Putamen (tissue), 1 donor: ENCODE measurements around the gene HTT.
"Not testable (repeated sequence)": the region's sequence is repeated elsewhere in the genome, so short reads cannot be mapped to it uniquely, and the experiment has no call there.

Source experiments
- DNase-seq: peaks from one replicate; pipeline ENCODE4 v3.0.0-alpha.2; 2016; ENCODE audit warnings: low spot score

The HTT gene

DNA sequence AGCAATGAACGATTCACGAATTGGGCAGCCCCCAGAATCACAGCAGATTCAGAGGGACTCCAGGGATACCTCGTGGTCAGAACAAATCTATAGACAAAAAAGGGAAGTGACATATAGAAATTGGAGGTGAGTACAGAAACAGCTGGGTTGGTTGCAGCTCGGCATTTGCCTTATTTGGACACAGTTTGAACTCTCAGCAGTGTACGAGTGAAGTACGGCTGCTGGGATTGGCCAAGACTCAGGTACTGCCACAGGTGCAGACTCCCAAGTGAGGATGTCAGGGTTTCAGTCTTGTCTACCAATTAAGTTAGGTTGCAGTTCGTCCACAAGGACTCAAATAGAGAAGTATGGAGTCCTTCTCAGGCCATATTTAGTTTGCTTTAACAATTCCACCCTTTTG is 28.3 kb upstream of the HTT start:
- DNase-seq: no peak

DNA sequence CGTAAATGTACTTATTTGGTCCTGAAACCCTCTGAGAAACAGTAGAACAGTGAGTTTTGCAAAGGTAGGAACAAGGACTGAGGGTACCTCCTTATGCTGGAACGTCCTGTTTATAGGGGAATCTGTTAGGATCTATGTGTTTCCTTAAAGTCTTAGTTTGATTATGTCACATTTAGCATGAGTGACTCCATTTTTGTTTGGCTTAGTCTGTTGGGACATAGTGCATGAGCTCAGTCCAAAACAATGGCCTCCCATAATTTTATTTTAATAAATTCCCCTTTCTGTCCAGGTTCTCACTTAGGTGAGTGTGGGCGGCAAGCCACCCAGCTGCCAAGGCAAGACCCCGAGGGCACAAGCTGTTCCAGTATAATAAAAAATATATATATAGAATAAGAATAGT is 27.9 kb upstream of the HTT start:
- no peak for DNase-seq

DNA sequence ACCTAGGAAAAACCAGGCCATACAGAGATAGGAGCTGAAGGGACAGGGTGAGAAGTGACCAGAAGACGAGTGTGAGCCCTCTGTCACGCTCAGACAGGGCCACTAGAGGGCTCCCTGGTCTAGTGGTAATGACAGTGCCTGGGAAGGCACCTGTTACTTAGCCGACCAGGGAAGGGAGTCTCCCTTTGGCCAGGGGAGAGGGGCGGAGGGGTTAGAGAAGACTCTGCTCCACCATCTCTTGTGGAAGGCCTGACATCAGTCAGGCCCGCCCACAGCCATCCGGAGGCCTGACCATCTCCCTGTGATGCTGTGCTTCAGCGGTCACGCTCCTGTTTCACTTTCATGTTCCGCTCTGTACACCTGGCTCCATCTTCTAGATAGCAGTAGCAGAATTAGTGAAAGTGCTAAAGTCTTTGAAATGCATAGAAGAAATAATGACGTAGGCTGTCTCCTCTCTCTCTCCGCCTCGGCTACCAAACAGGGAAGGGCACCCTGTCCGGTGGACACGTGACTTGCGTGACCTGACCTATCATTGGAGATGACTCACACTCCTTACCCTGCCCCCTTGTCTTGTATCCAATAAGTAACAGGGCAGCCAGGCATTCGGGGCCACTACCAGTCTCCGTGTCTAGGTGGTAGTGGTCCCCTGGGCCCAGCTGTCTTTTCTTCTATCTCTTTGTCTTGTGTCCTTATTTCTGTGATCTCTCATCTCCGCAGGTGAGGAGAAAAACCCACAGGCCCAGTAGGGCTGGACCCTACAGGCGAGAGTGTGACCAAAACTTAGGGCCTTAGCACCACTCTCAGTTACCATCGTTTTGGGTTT is 26.8 kb upstream of the HTT start:
- peak; percentile 32 for DNase-seq

DNA sequence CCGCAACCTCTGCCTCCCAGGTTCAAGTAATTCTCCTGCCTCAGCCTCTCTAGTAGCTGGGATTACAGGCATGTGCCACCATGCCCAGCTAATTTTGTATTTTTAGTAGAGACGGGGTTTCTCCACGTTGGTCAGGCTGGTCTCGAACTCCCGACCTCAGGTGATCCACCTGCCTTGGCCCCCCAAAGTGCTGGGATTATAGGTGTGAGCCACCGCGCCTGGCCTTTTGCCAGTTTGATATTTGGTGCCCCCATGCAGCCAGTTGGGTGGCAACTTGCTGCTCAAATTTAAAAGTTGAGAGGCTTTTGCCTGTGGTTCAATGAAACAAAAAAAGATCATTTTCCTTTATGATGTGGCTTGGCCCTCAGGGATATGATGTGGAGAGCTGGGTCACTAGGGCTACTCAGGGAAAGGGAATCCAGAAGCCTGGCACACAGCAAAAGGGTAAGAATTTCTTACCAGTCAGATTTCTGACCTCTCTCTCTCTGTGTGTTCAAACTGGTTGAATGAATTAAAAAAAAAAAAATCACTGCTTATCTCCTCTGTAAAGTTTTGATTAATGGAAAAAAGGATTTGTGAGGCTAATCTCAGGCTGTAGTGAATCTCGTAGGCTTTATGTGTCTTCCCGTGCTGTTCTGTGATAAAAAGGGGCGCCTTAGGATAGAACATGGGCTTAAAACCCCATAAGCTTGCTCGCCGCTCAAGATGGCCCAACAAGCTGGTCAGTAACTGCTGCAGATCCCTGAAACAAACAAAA is 23.2 kb upstream of the HTT start:
- DNase-seq: not testable (repeated sequence)

DNA sequence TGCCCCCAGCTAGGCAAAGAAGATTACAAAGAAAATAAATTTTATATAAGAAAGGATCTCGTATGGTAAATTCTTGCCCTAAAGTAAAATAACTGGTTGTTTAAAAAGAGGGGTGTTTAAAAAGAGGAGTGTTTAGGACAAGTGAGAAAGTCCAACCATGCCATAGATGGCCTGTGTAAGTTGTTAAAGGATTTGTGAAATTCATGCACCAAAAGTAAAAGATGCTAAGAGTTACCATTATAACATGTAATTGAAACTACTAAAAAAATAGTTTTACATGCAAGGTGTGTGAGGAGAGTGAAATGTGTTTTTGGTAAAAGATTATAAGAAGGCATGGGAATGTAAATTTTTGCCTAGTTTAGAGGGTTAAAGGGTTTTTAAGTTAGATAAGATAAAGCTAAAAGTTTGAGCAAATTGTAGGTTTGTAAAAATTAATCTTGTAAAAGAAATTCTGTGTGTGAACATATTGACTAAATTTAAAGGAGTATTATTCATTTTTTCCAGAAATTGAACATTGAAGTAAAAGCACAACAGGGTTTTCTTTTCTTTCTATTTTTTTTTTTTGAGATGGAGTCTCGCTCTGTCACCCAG is 20.2 kb upstream of the HTT start:
- no peak for DNase-seq

DNA sequence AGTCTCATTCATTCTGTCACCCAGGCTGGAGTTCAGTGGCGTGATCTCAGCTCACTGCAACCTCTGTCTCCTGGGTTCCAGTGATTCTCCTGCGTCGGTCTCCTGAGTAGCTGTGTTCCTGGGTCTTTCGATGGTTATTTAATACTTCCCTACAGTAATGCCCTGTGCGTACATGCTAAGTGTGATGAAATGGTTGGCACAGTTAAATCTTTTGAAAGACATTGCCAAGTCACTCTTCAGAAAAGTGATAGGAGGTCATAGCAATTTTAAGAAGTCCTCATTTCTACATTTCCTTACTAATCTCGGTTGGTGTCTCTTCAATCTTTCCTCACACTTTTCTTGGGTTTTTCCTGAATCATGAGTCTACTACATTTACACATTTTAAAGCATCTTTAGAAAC is 14.5 kb upstream of the HTT start:
- no peak for DNase-seq

DNA sequence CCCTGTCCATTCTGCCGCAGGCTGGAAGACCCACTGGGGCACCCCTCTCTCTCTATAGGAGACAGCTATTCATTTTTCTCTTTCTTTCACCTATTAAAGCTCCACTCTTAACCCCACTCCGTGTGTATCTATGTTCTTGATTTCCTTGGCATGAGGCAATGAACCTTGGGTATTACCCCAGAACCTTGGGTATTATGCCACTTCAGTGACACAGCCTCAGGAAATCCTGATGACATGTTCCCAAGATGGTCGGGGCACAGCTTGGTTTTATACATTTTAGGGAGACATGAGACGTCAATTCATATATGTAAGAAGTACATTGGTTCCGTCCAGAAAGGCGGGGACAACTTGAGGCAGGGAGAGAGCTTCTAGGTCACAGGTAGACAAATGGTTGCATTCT is 13.5 kb upstream of the HTT start:
- DNase-seq: no peak

DNA sequence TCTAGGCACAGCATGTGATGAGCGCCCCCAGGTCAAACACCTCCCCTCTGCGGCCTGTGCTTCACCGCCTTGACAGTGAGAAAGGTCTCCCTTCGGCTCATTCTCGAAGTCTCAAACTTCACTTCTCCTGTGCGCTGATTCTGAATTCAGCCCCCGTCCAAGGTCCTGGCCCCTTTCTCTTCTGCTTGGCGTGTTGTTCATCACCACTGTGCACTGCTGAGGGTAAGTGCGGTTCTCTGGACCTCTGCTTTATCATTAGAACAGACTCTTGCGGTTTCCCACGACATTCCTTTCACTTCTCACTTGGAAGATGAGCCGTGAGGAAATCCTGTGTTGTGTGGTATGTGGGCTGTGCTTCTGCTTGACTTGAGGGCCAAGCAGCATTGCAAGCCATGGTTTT is 12.0 kb upstream of the HTT start:
- no peak for DNase-seq

DNA sequence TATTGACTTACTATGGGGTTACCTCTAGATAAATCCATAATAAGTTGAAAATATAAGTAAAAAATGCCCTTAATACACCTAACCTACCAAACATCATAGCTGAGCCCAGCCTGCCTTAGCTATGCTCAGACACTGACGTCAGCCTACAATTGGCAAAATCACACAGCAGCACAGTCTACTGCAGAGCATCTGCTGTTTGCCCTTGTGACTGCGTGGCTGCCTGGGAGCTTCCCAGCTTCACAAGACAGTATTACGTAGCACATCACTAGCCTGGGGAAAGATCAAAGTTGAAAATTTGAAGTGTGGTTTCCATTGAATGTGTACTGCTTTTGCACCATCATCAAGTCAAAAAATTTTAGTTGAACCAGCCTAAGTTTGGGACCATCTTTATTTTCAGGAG is 8.9 kb upstream of the HTT start:
- DNase-seq: no peak

DNA sequence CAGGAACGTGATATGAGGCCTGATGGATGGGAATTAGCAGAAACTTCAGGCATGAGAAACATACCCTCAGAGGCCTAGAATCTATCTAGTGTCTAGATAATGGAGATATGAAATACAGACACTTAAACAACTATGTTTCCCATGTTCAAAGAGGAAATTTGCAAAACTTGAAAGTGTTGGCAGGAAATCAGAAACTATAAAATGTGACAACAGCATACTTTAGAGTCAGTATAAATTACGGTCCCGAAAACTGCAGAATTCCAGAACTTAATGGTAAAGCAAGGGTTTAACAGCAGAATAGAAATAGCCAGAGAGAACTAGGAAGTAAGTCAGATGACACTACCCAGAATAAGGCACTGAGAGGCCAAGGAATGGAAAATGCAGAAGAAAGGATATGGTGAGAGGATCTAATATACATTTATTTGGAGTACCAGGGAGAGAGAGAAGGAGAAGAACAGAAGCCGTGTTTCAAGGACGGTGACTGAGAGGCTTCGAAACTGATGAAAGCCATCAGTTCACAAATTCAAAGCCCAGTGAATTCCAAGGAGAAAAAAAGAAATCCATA is 7.6 kb upstream of the HTT start:
- no peak for DNase-seq

DNA sequence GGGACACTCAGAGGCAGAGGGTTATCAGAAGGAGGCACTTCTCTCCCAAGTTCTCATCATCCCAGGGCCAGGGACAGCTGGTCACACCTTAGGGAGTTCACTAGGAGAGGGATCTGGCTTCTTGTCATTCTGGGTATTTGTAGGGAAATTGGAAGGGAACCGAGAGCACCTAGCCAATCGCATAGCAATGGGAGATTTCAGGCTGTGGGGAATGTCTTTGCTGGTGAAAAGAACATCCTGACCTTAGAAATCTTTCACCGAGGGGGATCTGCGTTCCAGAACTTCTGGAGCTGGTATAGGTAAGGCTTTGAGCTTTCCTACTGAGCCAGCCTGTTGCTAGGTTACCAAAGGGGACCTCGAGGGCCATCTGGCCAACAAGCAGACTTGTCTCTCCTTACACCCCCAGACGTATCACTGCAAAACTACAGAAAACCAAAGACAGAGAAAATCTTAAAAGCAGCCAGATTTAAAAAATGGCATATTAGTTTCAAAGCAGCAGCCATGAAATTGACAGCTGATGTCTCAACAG is 6.9 kb upstream of the HTT start:
- DNase-seq: no peak

DNA sequence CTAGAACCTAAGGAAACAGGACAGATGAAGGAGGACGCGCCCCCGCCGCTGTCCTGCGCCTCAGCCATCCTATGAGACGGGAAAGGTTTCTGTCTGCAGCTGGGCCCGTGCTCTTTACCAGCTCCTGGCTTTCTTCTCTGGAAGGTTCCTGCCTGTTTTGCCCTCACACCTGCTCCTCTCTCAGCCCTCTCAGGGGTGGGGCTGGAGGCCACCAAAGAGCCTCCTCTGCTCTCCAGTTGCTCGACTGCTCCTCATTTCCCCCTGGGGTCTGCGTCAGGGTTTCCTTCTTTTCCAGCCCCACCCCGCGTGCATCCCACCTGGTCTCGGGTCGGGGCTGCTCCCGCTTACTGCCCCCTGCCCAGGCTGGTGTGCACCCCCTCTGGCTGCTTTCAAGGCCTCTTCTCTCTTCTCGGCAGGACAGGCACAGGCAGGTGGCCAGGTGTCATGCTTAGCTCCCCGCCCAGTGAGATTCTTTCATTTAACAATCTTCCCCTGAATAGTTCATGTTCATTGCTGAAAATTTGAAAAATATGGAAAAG is 4.8 kb upstream of the HTT start:
- DNase-seq: no peak

DNA sequence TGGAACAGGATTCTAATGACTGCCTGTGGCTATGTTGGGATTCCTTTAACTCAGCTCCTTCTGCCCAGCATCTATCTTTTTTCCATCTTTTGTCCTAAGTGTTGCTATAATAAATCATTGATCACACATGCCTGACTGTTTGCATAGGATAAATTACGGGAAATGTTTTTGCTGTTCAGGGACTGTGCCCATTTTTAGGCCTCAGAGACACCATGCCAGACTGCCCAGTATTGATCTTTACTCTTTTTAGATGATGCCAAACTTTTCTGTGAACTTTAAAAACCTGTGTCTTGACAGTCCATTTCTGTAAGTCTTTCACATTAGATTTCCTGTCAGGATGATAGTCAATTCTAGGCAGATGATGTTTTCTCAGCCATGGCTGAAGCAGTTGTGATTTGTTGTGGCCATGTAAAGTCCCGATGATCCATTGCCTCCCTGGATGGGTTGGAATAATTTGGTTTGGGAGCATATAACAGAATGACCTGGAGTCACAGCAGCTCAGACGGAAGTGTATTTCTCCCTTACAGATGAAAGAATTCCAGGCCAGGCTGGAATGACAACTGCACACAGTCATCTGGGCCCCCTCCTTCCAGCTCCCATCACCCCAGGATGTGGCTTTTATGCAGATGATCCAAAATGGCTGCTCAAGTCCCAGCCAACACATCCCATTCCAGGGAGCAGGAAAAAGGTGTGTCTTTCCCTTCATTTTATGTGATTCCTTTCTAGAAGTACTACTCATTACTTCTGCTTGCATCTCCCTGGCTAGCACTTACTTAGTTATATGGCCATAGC is 3.6 kb upstream of the HTT start:
- DNase-seq: no peak

DNA sequence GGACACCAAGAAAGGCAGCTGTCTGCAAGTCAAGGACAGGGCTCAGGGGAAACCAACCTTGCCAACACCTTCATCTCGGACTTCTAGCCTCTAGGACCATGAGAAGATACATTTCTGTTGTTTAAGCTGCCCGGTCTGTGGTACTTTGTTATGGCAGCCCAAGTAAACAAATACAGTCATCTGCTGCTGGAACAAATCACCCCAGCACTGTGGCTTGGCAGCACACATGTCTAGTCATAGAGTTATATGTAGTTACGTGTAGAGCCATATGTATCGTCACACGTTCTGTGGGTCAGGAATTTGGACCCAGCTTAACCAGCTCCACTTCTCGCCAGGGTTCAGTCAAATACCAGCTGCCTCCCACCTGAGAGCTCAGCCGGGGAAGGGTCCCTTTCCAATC is 2.7 kb upstream of the HTT start:
- no peak for DNase-seq

DNA sequence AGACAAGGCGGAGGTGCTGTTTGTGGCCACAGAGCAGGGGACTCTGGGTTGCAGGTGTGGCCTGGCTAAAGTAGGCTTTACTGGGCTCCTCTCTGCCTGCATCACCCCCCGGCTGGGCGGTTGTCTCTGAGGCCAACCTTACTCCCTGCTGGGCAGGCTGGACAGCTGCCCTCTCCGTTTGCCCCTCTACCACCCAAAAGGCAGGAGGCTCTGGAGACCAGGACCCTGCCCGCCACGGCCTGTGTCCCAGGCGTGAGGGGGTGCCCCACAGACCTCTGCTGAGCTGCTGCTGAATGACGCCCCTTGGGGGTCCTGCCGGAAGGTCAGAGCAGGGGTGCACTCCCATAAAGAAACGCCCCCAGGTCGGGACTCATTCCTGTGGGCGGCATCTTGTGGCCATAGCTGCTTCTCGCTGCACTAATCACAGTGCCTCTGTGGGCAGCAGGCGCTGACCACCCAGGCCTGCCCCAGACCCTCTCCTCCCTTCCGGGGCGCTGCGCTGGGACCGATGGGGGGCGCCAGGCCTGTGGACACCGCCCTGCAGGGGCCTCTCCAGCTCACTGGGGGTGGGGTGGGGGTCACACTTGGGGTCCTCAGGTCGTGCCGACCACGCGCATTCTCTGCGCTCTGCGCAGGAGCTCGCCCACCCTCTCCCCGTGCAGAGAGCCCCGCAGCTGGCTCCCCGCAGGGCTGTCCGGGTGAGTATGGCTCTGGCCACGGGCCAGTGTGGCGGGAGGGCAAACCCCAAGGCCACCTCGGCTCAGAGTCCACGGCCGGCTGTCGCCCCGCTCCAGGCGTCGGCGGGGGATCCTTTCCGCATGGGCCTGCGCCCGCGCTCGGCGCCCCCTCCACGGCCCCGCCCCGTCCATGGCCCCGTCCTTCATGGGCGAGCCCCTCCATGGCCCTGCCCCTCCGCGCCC is 1.1 kb upstream of the HTT start:
- DNase-seq: no peak

DNA sequence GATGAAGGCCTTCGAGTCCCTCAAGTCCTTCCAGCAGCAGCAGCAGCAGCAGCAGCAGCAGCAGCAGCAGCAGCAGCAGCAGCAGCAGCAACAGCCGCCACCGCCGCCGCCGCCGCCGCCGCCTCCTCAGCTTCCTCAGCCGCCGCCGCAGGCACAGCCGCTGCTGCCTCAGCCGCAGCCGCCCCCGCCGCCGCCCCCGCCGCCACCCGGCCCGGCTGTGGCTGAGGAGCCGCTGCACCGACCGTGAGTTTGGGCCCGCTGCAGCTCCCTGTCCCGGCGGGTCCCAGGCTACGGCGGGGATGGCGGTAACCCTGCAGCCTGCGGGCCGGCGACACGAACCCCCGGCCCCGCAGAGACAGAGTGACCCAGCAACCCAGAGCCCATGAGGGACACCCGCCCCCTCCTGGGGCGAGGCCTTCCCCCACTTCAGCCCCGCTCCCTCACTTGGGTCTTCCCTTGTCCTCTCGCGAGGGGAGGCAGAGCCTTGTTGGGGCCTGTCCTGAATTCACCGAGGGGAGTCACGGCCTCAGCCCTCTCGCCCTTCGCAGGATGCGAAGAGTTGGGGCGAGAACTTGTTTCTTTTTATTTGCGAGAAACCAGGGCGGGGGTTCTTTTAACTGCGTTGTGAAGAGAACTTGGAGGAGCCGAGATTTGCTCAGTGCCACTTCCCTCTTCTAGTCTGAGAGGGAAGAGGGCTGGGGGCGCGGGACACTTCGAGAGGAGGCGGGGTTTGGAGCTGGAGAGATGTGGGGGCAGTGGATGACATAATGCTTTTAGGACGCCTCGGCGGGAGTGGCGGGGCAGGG is 568 bp downstream of the HTT start:
- DNase-seq: peak; percentile 50

DNA sequence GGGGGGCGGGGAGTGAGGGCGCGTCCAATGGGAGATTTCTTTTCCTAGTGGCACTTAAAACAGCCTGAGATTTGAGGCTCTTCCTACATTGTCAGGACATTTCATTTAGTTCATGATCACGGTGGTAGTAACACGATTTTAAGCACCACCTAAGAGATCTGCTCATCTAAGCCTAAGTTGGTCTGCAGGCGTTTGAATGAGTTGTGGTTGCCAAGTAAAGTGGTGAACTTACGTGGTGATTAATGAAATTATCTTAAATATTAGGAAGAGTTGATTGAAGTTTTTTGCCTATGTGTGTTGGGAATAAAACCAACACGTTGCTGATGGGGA is 1.1 kb downstream of the HTT start:
- no peak for DNase-seq

DNA sequence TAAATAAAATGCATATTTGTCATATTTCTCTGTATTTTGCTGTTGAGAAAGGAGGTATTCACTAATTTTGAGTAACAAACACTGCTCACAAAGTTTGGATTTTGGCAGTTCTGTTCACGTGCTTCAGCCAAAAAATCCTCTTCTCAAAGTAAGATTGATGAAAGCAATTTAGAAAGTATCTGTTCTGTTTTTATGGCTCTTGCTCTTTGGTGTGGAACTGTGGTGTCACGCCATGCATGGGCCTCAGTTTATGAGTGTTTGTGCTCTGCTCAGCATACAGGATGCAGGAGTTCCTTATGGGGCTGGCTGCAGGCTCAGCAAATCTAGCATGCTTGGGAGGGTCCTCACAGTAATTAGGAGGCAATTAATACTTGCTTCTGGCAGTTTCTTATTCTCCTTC is 3.3 kb downstream of the HTT start:
- DNase-seq: no peak

DNA sequence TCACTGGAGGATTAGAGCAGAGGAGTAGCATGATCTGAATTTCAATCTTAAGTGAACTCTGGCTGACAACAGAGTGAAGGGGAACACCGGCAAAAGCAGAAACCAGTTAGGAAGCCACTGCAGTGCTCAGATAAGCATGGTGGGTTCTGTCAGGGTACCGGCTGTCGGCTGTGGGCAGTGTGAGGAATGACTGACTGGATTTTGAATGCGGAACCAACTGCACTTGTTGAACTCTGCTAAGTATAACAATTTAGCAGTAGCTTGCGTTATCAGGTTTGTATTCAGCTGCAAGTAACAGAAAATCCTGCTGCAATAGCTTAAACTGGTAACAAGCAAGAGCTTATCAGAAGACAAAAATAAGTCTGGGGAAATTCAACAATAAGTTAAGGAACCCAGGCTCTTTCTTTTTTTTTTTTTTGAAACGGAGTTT is 5.2 kb downstream of the HTT start:
- DNase-seq: no peak
